DND-41 (cell line): ENCODE results near the gene ZSCAN12.

Experiments used
- ATAC-seq: fragments of 200-7000 bp; cut with Tn5 transposase; 3 replicates; pipeline ENCODE4 v1.9.1; 2021; ENCODE audit warnings: low read depth; ENCODE audit not compliant: insufficient read depth
- DNase-seq: peaks from one replicate; pipeline ENCODE4 v3.0.0-alpha.2; 2020
- H2AFZ ChIP-seq: 2 replicates; pipeline ENCODE4 v1.6.0; 2012; ENCODE audit warnings: low read depth, low read length
- H3K27ac ChIP-seq: 2 replicates; pipeline ENCODE4 v1.5.1; 2012; ENCODE audit warnings: low read length, inconsistent platforms
- H3K27me3 ChIP-seq: fragments of 200-600 bp; sonication (generic); 2 replicates; pipeline ENCODE4 v1.6.0; 2012; ENCODE audit warnings: low read length, mild to moderate bottlenecking, inconsistent platforms; ENCODE audit not compliant: insufficient read depth, poor library complexity
- H3K36me3 ChIP-seq: 2 replicates; pipeline ENCODE4 v1.5.1; 2012; ENCODE audit warnings: low read length, inconsistent platforms; ENCODE audit not compliant: insufficient read depth
- H3K4me1 ChIP-seq: 2 replicates; pipeline ENCODE4 v1.5.1; 2012; ENCODE audit warnings: mild to moderate bottlenecking, low read length; ENCODE audit not compliant: insufficient read depth
- H3K4me2 ChIP-seq: 2 replicates; pipeline ENCODE4 v1.6.0; 2012; ENCODE audit warnings: mild to moderate bottlenecking, moderate library complexity, low read length, inconsistent platforms; ENCODE audit not compliant: insufficient read depth
- H3K4me3 ChIP-seq, 2 experiments: fragments of 200-600 bp in 1 of 2; shearing (Covaris generic) in 1 of 2; 2 replicates each; pipeline ENCODE4 v1.5.1; 2012 to 2016; ENCODE audit warnings: inconsistent platforms in 2 of 2, low read length in 2 of 2, mild to moderate bottlenecking in 2 of 2, low read depth in 1 of 2, moderate library complexity in 1 of 2
- H3K79me2 ChIP-seq: 2 replicates; pipeline ENCODE4 v1.6.0; 2012; ENCODE audit warnings: low read length, inconsistent platforms; ENCODE audit not compliant: insufficient read depth
- H3K9ac ChIP-seq: 2 replicates; pipeline ENCODE4 v1.6.0; 2012; ENCODE audit warnings: low read depth, mild to moderate bottlenecking, inconsistent platforms, low read length, moderate library complexity
- H3K9me3 ChIP-seq: 2 replicates; pipeline ENCODE4 v1.5.1; 2012; ENCODE audit warnings: low read length, moderate library complexity, mild to moderate bottlenecking, inconsistent platforms; ENCODE audit not compliant: insufficient read depth, severe bottlenecking
- H4K20me1 ChIP-seq: 2 replicates; pipeline ENCODE4 v1.6.0; 2012; ENCODE audit warnings: low read length; ENCODE audit not compliant: insufficient read depth
- CTCF ChIP-seq: IDR thresholded peaks from 2 replicates; pipeline ENCODE4 v1.5.1; 2012; ENCODE audit warnings: borderline replicate concordance, low read length, moderate library complexity, mild to moderate bottlenecking; ENCODE audit not compliant: poor library complexity, severe bottlenecking; ENCODE audit errors: extremely low read depth
- EZH2 ChIP-seq: IDR thresholded peaks from 3 replicates; pipeline ENCODE4 v1.6.1; 2012; ENCODE audit warnings: borderline replicate concordance, low read depth, mild to moderate bottlenecking, moderate library complexity, low read length, inconsistent platforms; ENCODE audit not compliant: severe bottlenecking

Gene ZSCAN12

GRCh38 chr6:28371706-28372451 lies 27.7 kb downstream of the ZSCAN12 start:
- Histone ChIP-seq H3K36me3 (peaks cover 8% of the 10 kb centered on the region), H3K4me1 (no peaks in the 10 kb centered on the region), H3K4me3 (no peak overlapping the region), H4K20me1 (no peaks in the 10 kb centered on the region), H2AFZ (no peak overlapping the region), H3K27ac (no peak overlapping the region), H3K9ac (no peak overlapping the region), H3K9me3 (no peaks in the 10 kb centered on the region), H3K79me2 (no peaks in the 10 kb centered on the region), H3K4me2 (no peak overlapping the region), H3K27me3 (no peaks in the 10 kb centered on the region)
- ATAC-seq = no peak
- no peak for TF ChIP-seq CTCF
- TF ChIP-seq EZH2 = no peak
- DNase-seq = no peak

- peaks cover 12% of the 10 kb centered on the region for H3K36me3 ChIP-seq
- H3K4me1 ChIP-seq = no peaks in the 10 kb centered on the region
- no peaks in the 10 kb centered on the region for H3K9me3 ChIP-seq
- no peaks in the 10 kb centered on the region for H4K20me1 ChIP-seq
- TF ChIP-seq EZH2 (no peak), CTCF (no peak)
- DNase-seq (no peak), ATAC-seq (no peak)
- no peak overlapping the region for H3K4me3 ChIP-seq
- no peaks in the 10 kb centered on the region for H3K79me2 ChIP-seq
- no peak overlapping the region for H3K27ac ChIP-seq
- no peak overlapping the region for H3K9ac ChIP-seq
- no peaks in the 10 kb centered on the region for H3K27me3 ChIP-seq
- H2AFZ ChIP-seq = no peak overlapping the region
- H3K4me2 ChIP-seq = no peak overlapping the region
Measured at GRCh38 chr6:28371280-28371679, 28.3 kb downstream of the ZSCAN12 start.

DNA sequence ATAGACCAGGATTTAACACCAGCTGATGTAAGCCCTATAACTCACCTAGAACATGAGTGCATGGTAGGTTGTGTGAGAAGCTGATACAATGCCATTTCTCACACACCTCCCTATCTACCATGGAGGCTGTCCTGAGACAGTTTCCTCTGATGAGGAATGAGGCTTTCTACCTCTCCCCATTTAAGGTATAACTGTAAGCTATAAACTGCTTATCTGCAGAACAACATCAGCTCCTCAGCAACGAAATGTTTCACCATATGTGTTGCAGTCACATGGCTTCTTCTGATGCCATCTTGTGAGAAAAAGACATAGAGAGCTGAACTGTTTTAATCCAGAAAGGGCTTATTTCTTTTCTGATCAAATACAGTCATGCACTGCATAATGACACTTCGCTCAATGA lies 29.1 kb downstream of the ZSCAN12 start:
- Histone ChIP-seq H3K36me3 (peaks cover 14% of the 10 kb centered on the region; the same call in 1 of the 2 replicates), H3K4me1 (no peaks in the 10 kb centered on the region), H4K20me1 (no peaks in the 10 kb centered on the region), H3K4me2 (no peak overlapping the region), H3K9ac (no peak overlapping the region), H3K27ac (no peak overlapping the region), H3K4me3 (no peak overlapping the region), H2AFZ (no peak overlapping the region), H3K27me3 (no peaks in the 10 kb centered on the region), H3K79me2 (no peaks in the 10 kb centered on the region), H3K9me3 (no peaks in the 10 kb centered on the region)
- TF ChIP-seq CTCF = no peak
- ATAC-seq (no peak), DNase-seq (no peak)
